SK-N-SH treated with all-trans-retinoic acid at 6 μM for 48 hours (cell line): ENCODE results near the gene SLC5A5.
"Not testable (repeated sequence)": the region's sequence is repeated elsewhere in the genome, so short reads cannot be mapped to it uniquely, and the experiment has no call there.

Source experiments
- ARNTL ChIP-seq: fragments of 450-650 bp; formaldehyde crosslinking; IDR thresholded peaks from 2 replicates; pipeline ENCODE4 v1.5.0; 2020; ENCODE audit warnings: low read depth, mild to moderate bottlenecking, moderate library complexity, borderline replicate concordance
- CSRNP3 ChIP-seq: fragments of 250-450 bp; sonication (Bioruptor Pico); IDR thresholded peaks from 2 replicates; pipeline ENCODE4 v1.5.1; 2021; ENCODE audit warnings: mild to moderate bottlenecking, moderate library complexity
- OSR1 ChIP-seq: fragments of 250-450 bp; sonication (Bioruptor Pico); IDR thresholded peaks from 2 replicates; pipeline ENCODE4 v1.8.0; 2022; ENCODE audit warnings: moderate library complexity, mild to moderate bottlenecking, inconsistent platforms
- PATZ1 ChIP-seq: fragments of 250-450 bp; sonication (Bioruptor Pico); IDR thresholded peaks from 2 replicates; pipeline ENCODE4 v1.8.0; 2020; ENCODE audit warnings: mild to moderate bottlenecking, moderate library complexity, borderline replicate concordance
- SNAI2 ChIP-seq: fragments of 250-450 bp; sonication (Bioruptor Pico); IDR thresholded peaks from 2 replicates; pipeline ENCODE4 v1.5.0; 2020; ENCODE audit warnings: mild to moderate bottlenecking, moderate library complexity
- TCF4 ChIP-seq: fragments of 250-450 bp; sonication (Bioruptor Pico); IDR thresholded peaks from 2 replicates; pipeline ENCODE4 v1.8.0; 2021; ENCODE audit warnings: mild to moderate bottlenecking, moderate library complexity, borderline replicate concordance
- TOX ChIP-seq: fragments of 250-450 bp; sonication (Bioruptor Pico); IDR thresholded peaks from 2 replicates; pipeline ENCODE4 v1.8.0; 2021; ENCODE audit warnings: mild to moderate bottlenecking, moderate library complexity, borderline replicate concordance
- ZFP3 ChIP-seq: fragments of 250-450 bp; sonication (Bioruptor Pico); IDR thresholded peaks from 2 replicates; pipeline ENCODE4 v1.5.0; 2020; ENCODE audit warnings: mild to moderate bottlenecking, moderate library complexity

DNA sequence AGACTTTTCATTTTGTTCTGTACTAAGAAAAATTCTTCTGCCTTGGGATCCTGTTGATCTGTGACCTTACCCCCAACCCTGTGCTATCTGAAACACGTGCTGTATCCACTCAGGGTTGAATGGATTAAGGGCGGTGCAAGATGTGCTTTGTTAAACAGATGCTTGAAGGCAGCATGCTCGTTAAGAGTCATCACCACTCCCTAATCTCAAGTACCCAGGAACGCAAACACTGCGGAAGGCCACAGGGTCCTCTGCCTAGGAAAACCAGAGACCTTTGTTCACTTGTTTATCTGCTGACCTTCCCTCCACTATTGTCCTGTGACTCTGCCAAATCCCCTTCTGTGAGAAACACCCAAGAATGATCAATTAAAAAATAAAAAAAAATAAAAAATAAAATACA, 47.4 kb downstream of the SLC5A5 start:
- not testable (repeated sequence) for TF ChIP-seq ZFP3; OSR1 (CRISPR knock-in tag); TOX (CRISPR knock-in tag); PATZ1 (CRISPR knock-in tag); ARNTL (CRISPR knock-in tag); SNAI2 (CRISPR knock-in tag); TCF4 (CRISPR knock-in tag); CSRNP3
